ENCODE results near the gene DDR2.

The DDR2 gene

DNA sequence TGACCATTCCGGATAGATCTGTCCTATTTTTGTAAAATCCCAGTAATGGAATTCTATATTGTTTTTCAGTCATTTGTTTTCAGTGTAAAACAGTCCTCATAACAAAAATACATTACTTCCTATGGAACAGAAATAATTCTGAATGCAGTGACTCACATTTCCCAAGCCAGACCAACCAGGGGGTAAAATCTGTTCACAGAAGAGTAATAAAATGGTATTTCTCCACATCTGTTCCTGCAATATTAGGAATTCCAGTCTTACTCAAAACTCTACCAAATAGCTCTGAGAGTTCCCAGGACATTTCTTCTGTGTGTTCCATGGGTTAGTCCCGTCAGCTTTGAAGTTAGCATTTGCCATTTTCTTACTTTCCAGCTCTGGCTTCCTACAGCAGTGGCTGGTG, 2.6 kb upstream of the DDR2 start:
- no peak for DNase-seq (ENCODE audit: low spot score)

DNA sequence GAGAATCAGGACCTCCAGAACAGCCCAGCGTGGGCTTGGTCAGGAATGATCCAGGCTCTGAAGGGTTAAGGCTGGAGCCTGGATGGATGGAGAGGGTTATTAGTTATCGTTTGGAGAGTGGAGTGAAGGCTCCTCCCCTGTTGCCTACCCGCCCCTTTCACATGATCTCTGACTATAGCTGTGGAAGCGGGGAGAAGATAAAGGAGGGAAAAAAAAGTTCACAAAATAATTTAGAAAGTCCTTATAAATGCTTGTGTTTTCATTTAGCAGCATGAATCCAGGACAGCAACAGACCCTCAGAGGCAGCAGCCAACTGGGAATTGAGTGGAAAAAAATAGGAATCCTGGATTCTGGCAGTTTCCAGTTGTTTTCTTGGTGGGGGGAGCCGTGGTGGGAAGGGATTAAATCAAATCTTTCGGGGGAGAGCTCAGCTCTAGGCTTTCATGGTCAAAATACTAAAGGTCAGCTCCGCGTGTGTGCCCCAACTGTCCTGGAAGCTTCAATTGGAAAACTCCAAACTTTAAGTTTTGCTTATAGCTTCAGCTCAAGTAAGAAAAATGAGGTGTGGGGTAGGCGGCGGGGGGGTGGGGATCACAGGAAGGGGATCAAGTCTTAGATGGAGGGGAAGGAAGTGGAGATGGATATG, 595 bp upstream of the DDR2 start:
- DNase-seq (ENCODE audit: low spot score), result no peak

DNA sequence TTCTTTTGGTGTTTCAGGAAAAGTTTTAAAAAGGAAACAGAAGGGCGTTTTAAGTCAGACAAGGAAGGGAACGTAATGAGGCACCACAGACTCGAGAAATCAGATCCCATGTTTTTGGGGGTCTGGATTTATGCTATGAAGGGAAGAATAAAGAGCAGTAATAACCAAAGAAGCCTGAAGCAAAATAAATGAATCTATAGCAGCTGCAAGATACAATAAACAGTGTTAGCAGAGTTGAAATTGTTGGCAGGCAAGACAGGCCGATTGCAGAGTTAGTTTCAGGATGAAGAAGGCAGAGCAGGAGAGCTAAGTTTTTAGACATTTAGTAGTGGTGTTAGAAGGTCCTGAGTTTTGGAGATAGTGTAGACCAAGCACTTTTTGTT, 425 bp downstream of the DDR2 start:
- DNase-seq (ENCODE audit: low spot score), result no peak

DNA sequence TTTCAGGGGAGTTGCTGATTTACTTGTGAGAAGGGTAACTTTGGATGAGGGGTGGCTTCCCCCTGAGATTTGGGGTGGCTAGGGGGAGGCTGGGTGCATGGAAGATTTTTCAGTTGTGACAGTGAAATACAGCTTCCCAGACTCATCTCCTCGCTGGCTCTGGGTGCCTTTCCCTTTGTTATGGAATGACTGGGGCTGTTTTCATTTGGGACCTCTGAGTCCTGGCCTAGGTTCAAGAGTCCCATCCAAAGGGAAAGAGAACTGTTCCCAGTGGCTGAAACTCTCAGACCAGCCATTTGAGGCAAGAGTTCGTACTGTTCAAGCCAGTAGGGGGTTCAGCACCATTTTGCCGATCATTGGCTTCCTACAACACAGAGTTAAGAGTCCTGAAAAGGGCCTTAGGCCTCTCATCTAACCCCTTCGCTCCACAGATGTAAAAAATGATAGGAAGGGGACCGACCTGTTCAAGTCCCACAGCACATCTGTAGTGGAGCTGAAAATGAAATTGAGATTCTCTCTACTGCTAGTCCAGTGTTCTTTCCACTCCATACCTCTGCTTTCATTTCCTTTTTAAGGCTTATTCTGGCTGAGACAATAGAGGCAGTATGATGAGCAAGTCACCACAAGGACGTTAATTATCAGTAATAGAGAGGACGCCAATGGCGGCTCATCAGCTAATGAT, 958 bp downstream of the DDR2 start:
- DNase-seq (ENCODE audit: low spot score), result no peak

DNA sequence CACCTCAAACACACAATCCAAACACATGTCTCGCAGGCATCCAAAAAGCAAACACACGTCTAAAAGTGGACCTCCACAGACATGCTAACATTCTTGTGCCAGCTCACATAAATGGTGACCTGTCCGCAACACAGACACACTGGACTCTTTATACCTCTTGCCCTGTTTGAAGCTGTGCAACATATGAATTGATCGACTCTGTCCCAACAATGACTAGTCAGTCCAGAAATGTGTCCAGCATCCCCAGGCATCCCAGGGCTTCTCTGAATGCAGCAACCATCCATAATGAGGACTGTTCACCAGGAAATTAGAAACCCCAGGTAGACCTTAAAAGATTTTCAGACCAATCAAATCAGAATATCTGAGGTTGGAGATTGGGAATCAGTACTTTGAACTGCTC, 3.2 kb downstream of the DDR2 start:
- no peak for DNase-seq (ENCODE audit: low spot score)

DNA sequence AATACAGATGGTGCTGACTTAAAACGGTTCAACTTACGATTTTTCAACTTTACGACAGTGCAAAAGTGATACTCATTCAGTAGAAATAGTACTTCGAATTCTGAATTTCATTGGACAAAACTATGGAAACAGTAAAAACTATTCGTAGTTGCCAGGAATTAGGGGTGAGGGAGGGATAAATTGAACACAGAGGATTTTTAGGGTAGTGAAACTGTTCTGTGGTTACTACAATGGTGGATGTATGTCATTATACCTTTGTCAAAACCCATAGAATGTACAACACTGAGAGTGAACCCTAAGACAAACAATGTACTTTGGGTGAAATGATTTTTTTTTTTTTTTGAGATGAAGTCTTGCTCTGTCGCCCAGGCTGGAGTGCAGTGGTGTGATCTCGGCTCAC, 7.5 kb downstream of the DDR2 start:
- no peak for DNase-seq (ENCODE audit: low spot score)

DNA sequence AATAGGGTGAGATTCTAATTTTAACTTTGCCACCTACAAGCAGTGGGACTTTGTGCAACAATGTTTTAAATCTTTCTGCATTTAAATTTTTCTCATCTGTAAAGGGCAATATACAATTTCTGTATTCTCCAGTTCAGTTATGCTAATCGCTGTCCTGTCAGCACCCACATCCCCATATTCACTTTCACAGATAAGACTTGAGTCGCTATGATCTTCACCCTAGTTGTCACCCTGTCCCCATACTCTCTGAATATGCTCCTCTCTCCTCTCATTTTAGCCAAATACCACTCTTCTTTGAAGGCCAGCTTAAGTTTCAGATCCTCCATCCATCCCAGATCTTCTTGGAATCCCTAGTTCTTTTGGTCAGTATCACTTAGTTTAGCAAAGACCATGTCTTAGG, 8.8 kb downstream of the DDR2 start:
- DNase-seq (ENCODE audit: low spot score), result no peak

DNA sequence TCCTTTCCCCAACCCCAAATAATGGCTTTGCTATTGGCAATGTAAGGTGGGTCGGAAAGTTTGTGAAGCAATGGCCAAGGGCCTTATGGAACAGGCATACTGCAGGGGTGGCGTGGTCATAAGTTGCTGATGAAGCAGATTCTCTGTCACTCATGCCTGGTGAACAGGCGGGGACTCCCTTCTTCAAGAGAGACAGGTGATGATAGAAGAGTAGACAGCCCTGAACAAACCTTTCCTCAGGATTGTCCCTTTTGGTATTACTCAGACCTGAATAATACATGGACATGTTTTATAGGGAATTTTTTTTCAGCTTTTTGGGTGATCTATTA, 12.7 kb downstream of the DDR2 start:
- DNase-seq (ENCODE audit: low spot score), result no peak

DNA sequence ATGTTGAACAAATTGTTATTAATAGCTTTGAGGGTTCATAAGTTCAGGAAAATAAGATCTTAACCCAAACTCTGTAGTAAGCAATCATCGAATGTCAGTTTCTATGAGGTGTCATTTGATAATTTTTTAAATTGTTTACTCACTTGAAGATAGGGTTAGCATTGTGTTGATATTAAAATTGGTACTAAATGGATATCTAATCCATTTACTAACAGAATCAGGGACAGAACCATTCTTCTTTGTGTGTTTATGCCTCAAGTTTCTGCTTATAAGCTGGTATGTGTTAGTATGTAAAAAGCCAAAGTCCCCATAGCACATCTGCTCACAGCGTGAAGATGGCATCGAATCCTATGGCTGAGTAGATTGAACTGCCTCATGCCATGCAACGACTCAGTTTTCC, 13.4 kb downstream of the DDR2 start:
- DNase-seq (ENCODE audit: low spot score), result no peak

DNA sequence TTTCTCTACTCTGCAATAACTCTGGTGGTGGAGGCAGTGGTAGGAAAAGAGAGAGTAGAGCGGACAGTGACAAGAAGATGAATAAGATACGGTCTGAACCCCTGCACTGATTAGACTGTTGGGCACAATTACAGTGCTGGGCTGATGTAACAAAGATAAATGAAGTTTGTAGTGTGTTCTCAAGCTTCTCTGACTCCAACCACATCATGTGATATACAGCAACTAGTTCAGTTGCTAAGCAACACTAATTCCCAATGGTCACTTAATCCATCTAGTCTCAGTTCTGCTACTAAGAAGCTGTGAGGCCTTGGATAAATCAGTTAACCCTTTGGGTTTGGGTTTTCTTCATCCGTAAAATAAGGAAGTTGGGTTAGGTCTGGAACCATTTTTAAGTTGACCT, 17.3 kb downstream of the DDR2 start:
- no peak for DNase-seq (ENCODE audit: low spot score)

DNA sequence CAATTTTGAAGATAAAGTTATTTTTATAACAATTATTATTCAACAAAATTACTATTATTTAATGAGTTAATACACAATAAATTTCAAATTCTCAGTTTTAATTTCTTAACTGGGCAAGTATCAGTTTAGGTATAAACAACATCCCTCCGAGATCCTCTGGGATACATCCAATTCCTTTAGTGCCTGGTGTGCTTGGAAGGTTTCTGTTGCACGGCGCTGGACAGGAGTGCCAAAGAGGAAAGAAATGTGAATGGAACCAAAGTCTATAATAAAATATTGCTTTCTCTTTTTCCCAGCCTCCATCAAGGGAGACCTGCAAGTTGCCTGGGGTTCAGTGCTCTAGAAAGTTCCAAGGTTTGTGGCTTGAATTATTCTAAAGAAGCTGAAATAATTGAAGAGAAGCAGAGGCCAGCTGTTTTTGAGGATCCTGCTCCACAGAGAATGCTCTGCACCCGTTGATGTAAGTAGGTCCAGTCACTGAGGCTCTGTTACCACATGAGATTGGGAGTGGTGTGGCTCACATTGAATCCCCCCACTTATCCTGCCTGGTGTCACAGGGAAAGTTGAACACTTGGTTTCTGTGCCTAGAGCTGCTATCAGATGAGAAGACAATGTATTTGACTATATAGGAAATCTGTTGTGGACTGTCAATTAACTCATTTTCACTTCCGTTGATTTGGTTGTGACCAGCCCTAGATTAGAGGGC, 22.8 kb downstream of the DDR2 start:
- DNase-seq (ENCODE audit: low spot score), result no peak

DNA sequence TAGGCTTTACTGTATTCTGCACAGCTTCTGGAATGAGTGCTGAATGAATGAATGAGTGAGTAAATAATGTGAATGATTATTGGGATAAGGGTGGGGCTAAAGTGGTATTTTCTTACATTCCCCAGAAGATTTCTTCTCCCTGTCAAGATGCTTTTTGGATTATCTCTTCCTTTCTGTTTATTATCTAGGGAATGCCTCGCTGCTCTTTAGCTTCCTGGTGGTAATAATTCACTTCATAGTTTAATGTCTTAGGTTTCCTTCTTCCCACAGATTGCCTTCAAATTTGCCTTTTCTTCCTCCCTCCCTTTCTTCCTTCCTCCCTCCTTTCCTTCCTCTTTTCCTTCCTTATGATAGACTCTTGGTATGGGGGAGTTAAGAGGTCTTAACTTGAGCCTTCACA, 24.0 kb downstream of the DDR2 start:
- no peak for DNase-seq (ENCODE audit: low spot score)

DNA sequence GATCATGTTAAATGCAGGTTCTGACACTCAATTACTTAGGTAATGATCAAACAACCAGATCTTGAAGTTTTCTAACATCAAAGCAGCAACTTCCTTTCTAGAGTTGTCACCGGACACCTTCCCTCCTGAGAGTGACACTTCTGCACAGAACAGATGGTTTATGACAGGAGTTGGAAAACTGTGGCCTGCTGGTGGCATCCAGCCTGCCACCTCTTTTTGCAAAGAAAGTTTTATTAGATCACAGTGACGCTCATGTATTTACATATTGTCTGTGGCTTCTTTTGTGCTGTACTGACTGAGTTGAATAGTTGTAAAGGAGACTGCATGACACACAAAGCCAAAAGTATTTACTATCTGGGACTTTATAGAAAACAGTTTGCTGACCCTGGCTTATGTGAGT, 28.3 kb downstream of the DDR2 start:
- no peak for DNase-seq (ENCODE audit: low spot score)

DNA sequence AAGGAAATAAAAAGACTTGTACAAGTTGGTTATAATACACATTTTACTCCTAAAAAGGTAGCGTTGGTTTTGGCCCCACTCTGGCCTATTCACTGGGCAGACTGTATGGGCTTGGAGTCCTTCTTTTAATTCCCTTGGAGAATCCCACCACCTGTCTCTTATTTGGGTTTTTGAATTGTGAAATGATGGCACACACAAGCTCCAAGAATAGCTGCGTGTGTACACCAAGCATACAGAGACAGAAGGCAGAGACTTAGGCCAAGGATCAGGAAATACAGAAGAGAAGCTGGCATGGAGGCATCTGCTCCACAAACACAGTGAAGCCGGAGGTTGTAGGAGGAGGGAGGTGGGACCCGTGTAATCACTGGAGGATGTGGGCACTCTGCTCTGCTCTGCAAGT, 29.1 kb downstream of the DDR2 start:
- no peak for DNase-seq (ENCODE audit: low spot score)

DNA sequence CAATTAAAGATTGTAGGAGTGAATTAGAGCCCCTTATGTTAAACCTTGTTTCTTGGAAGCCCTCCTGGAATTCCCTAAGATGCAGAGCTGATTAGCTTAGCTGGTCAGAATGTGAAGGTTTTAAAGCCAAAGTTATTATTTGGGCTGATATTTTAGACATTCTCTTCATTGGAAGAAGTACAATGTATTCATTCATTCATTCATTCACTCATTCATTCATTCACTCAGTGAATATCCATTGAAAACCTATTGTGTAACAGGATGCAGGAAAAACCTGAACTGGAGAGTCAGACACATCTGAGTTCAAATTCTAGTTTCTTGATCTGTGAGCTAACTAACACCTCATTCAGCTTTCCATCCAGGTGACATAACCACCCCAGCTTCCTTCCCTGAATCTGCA, 29.7 kb downstream of the DDR2 start:
- DNase-seq (ENCODE audit: low spot score), result no peak

DNA sequence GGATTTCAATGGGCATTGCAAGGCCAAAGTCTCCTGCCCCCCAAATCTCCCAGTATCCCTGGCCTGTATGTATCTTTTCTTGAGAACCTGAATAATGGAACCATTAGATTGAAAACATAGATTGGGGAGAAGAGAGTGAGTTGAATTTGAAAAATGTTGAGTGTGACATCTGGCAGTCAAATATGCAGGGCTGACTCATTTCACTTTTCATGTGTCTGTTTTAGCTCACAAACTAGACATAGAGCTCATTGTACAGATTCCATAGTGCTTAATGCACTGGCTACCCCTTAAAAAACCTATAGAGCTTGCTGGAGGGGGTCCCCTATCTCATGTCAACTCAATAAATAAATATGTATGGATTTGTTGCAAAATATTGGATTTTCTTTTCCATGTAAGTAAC, 30.8 kb downstream of the DDR2 start:
- DNase-seq (ENCODE audit: low spot score), result no peak

DNA sequence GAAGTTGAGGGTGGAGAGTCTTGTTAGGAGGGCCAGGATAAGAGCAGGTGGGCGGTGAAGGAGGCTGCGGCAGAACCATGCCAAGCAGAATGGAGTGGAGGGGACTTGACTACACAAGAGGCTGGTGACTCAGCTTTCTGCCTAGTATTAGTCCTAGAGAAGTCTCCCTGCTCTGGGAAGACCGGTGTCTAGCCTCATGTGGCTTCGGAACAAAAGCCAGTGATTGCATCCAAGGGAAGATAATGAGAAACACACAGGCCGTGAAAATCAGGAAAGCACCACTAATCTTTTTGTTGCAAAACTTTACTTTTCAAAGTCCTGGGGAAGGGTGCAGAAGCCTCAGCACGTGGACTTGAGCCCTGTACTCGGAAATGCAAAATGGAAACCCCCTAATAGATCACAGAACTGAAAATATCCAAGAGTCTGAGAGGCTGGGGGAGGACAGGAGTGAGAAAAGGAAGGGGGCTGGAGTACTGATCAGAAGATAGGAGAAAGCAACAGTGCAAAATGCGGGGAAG, 31.4 kb downstream of the DDR2 start:
- DNase-seq (ENCODE audit: low spot score), result no peak

DNA sequence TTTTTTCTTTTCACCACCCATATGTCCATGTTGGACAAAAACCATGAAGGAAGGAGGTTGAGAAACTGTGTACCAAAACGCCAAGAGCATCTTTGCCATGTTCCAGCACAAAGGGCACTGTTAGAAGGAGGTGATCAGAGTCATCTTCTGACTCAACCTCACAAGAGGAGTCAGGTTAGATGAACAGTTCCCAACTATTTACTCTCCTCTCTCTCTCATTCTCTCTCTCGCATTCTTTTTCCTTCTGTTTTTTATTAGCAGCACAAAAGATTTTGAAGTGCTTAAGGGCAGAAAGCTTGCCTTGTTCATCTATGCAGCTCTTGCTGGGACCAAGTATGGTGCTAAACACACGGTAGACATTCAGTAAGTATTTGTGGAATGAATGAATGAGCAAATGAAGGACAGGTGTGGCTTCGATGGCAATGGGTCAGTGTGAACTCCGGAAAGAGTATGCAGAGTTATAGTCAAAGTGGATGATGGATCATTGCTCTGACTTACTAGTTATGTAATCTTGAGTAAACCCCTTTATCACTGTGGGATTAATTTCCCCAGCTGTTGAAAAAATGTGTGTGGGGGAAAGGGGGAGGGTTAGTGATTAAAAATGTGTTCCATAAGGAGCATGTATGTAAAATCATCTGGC, 33.9 kb downstream of the DDR2 start:
- no peak for DNase-seq (ENCODE audit: low spot score)

DNA sequence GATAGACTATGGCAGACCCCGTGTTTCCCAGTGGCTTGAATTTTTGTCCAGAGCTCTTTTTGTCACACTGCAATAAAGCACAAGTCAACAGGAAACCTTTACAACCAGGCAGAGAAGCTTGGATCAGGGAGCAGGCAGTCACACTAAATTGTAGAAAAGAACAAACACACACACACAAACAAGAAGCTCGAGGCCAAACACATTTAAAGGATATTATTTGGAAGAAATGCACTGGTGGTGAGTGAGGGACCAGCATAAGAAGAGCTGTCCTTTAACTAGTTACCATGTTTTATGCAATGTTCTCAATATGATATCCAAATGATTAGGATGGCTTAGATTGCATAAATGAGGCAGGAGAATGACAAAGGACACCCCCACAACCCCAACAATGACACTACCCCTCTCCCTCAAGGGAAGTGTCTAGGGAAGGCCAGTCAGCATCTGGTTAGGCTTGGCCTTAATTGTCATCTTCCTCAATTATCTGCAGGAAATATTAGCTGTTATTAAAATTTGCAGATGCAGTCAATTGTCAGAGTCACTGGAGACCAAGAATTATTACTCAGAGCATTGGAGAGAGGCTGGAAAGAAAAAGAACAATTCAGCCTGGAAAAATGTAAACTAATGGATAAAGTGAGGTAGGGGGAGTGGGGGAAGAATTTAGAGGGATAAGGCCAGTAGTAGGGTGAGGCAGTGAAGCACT, 35.3 kb downstream of the DDR2 start:
- DNase-seq (ENCODE audit: low spot score), result no peak

DNA sequence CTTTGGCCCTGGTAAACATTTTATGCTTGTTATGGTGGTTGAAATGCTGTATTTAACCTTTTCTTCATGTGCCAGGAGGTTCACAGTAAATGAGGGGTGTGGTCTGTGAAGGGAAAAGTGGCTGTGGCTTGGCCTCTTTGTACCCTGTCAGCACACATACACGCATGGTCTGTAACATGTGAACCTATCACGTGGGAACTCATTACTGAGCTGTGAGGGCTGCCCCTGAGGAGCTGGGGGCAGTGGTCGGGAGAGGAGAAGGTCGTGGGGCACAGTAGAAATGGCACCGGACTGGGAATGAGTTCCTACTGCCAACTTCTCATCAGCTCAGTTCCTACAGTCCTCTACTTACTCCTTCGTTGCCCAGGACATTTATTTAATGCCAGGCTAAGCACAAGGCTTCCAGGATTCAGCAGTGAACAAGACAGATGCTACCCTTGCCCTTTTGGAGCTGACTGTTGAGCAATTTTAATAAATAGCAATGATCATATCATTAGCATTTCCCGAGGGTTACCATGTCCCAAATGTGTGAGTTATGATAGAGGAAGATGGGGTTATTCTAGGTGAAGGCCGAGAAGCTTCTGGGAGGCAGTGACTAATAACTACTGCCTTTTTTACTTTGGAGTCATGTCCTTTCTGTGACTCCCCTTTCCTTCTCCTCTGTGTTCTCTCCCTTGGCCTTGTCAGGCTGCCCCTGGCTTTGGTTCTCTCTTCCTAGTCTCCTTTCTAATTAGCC, 38.8 kb downstream of the DDR2 start:
- DNase-seq (ENCODE audit: low spot score), result no peak

DNA sequence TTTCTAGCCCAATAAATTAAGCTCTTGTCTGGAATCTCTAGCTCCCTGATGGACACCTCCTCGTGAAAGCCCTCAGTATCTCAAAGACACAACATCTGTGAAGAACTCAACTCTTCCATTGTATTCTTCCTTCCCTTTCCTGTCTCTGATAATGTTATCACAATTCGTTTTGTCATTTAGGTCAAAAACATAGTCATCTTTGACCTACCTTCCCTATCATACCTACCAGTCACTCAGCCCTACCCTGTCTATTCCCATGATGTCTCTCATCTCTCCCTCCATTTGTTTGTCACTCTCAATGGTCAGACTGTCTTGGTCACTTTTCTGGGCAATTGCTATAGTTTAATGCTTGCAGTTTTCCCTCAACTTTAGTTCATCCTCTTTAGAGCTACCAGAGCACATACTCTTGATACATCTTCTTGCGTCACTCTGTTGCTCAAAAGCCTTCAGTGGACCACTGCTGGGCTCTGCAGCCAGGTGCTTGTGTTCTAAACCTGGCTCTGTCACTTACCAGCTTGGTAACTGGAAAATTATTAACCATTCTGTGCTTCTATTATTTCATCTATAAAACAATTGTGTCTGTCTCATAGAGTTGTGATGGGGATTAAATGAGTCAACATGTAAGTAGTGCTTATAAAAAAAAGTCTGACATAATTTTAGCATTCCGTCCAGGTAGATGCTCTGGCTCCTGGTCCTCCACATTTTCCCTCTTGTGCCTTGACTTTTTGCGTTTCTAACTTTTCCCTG, 39.6 kb downstream of the DDR2 start:
- DNase-seq (ENCODE audit: low spot score), result no peak

Measured in CD4-positive, alpha-beta T cell treated with Interleukin-2 at 100 ng/mL for 4 hours (primary cell).